Osteoblast (primary cell): ENCODE data around the gene TEDDM1. TPM values are rescaled to one million over a fixed set of nuclear protein-coding genes. Genes with fewer than 3 reads are reported as not detected.

Source experiments
- DNase-seq: peaks from one replicate; pipeline ENCODE4 v3.0.0; 2011; ENCODE audit warnings: low spot score, mixed read lengths; ENCODE audit not compliant: insufficient read length; ENCODE audit errors: missing footprints
- H2AFZ ChIP-seq: 2 replicates; pipeline ENCODE4 v1.6.0; 2011; ENCODE audit warnings: mild to moderate bottlenecking, low read length
- H3K27ac ChIP-seq: 2 replicates; pipeline ENCODE4 v1.5.1; 2011; ENCODE audit warnings: mild to moderate bottlenecking, low read depth, low read length, moderate library complexity
- H3K27me3 ChIP-seq: 2 replicates; pipeline ENCODE4 v1.6.0; 2012; ENCODE audit warnings: mild to moderate bottlenecking, control low read depth, inconsistent platforms, low read length, moderate library complexity; ENCODE audit not compliant: insufficient read depth
- H3K36me3 ChIP-seq: 2 replicates; pipeline ENCODE4 v1.5.1; 2011; ENCODE audit warnings: mild to moderate bottlenecking, low read length, control low read depth, moderate library complexity; ENCODE audit not compliant: insufficient read depth
- H3K4me1 ChIP-seq: 2 replicates; pipeline ENCODE4 v1.5.1; 2011; ENCODE audit warnings: mild to moderate bottlenecking, low read length, control low read depth, moderate library complexity; ENCODE audit not compliant: insufficient read depth
- H3K4me2 ChIP-seq: 2 replicates; pipeline ENCODE4 v1.6.0; 2011; ENCODE audit warnings: mild to moderate bottlenecking, low read length; ENCODE audit not compliant: insufficient read depth
- H3K4me3 ChIP-seq: fragments of 200-600 bp; sonication (generic); 3 replicates; pipeline ENCODE4 v1.5.1; 2012; ENCODE audit warnings: mild to moderate bottlenecking, low read length, inconsistent platforms; ENCODE audit not compliant: insufficient read depth
- H3K79me2 ChIP-seq: 2 replicates; pipeline ENCODE4 v1.6.0; 2012; ENCODE audit warnings: mild to moderate bottlenecking, low read length, control low read depth, inconsistent platforms; ENCODE audit not compliant: insufficient read depth
- H3K9me3 ChIP-seq: 2 replicates; pipeline ENCODE4 v1.5.1; 2011; ENCODE audit warnings: low read depth, low read length, control low read depth
- H4K20me1 ChIP-seq: 2 replicates; pipeline ENCODE4 v1.6.0; 2012; ENCODE audit warnings: mild to moderate bottlenecking, low read length, control low read depth; ENCODE audit not compliant: insufficient read depth
- total RNA-seq: library from RNA; depleted of rRNA; stranded (reverse); fragments of >200 nt; gene quantifications from 2 replicates; pipeline ENCODE4 v1.2.3, GENCODE V29; 2012
- TF ChIP-seq, protein P1 (sequence below): IDR thresholded peaks from 2 replicates; pipeline ENCODE4 v1.5.1; 2011; ENCODE audit warnings: mild to moderate bottlenecking, low read depth, low read length, moderate library complexity; ENCODE audit errors: extremely low read depth

The TEDDM1 gene
- total RNA-seq, 1 donor: not detected

DNA sequence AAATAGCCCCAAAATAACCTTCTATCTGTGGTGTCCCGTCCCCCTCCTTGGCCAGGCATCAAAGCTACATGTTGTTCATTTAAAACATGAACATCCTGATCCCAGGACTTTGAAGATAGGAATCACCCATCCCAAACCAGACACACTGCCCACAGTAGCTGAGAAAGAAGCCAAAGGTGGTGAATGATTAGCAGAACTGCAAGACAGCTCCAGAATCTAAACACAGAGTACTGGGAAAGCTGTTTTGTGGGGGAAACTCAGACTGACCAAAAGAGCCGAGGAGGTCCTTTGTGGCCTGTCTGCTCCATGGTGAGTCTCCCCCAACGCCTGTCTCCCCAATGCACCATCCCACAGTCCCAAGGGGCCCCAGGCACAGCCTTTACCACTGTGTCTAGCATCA is 7.3 kb upstream of the TEDDM1 start:
- no peak overlapping the region for H3K4me3 ChIP-seq
- H3K36me3 ChIP-seq: no peaks in the 10 kb centered on the region
- no peak overlapping the region for H2AFZ ChIP-seq
- H3K79me2 ChIP-seq: no peaks in the 10 kb centered on the region
- H3K9me3 ChIP-seq: no peaks in the 10 kb centered on the region
- H3K27me3 ChIP-seq: no peaks in the 10 kb centered on the region
- no peak overlapping the region for H3K27ac ChIP-seq
- no peaks in the 10 kb centered on the region for H4K20me1 ChIP-seq
- TF ChIP-seq, protein P1, sequence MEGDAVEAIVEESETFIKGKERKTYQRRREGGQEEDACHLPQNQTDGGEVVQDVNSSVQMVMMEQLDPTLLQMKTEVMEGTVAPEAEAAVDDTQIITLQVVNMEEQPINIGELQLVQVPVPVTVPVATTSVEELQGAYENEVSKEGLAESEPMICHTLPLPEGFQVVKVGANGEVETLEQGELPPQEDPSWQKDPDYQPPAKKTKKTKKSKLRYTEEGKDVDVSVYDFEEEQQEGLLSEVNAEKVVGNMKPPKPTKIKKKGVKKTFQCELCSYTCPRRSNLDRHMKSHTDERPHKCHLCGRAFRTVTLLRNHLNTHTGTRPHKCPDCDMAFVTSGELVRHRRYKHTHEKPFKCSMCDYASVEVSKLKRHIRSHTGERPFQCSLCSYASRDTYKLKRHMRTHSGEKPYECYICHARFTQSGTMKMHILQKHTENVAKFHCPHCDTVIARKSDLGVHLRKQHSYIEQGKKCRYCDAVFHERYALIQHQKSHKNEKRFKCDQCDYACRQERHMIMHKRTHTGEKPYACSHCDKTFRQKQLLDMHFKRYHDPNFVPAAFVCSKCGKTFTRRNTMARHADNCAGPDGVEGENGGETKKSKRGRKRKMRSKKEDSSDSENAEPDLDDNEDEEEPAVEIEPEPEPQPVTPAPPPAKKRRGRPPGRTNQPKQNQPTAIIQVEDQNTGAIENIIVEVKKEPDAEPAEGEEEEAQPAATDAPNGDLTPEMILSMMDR: no peak
- no peak overlapping the region for H3K4me2 ChIP-seq
- H3K4me1 ChIP-seq: no peaks in the 10 kb centered on the region
- DNase-seq: no peak

GRCh38 chr1:182406012-182406411 is 5.5 kb upstream of the TEDDM1 start:
- no peak overlapping the region for H3K4me3 ChIP-seq
- no peaks in the 10 kb centered on the region for H4K20me1 ChIP-seq
- no peak overlapping the region for H2AFZ ChIP-seq
- no peaks in the 10 kb centered on the region for H3K9me3 ChIP-seq
- H3K27me3 ChIP-seq: no peaks in the 10 kb centered on the region
- no peak overlapping the region for H3K27ac ChIP-seq
- no peaks in the 10 kb centered on the region for H3K4me1 ChIP-seq
- H3K36me3 ChIP-seq: no peaks in the 10 kb centered on the region
- H3K79me2 ChIP-seq: no peaks in the 10 kb centered on the region
- H3K4me2 ChIP-seq: no peak overlapping the region
- TF ChIP-seq, protein P1: no peak
- DNase-seq: no peak

GRCh38 chr1:182405578-182405977 is 5.1 kb upstream of the TEDDM1 start:
- Histone ChIP-seq H3K27ac (no peak overlapping the region), H3K79me2 (no peaks in the 10 kb centered on the region), H3K4me3 (no peak overlapping the region), H4K20me1 (no peaks in the 10 kb centered on the region), H3K36me3 (no peaks in the 10 kb centered on the region), H2AFZ (no peak overlapping the region), H3K4me2 (no peak overlapping the region), H3K9me3 (no peaks in the 10 kb centered on the region), H3K4me1 (no peaks in the 10 kb centered on the region), H3K27me3 (no peaks in the 10 kb centered on the region)
- no peak for DNase-seq
- TF ChIP-seq, protein P1: no peak

- no peak overlapping the region for H3K4me2 ChIP-seq
- no peaks in the 10 kb centered on the region for H3K9me3 ChIP-seq
- H2AFZ ChIP-seq: no peak overlapping the region
- H3K4me1 ChIP-seq: no peaks in the 10 kb centered on the region
- no peaks in the 10 kb centered on the region for H3K27me3 ChIP-seq
- TF ChIP-seq, protein P1: no peak
- no peaks in the 10 kb centered on the region for H3K79me2 ChIP-seq
- H3K36me3 ChIP-seq: no peaks in the 10 kb centered on the region
- H3K4me3 ChIP-seq: no peak overlapping the region
- H3K27ac ChIP-seq: no peak overlapping the region
- no peaks in the 10 kb centered on the region for H4K20me1 ChIP-seq
- DNase-seq: no peak
Measured at GRCh38 chr1:182404781-182405180, 4.3 kb upstream of the TEDDM1 start.
